SK-N-SH (cell line): Measurements from ENCODE around the gene UMOD. TPM values are rescaled to one million over a fixed set of nuclear protein-coding genes. Genes with fewer than 3 reads are reported as not detected.

Experiments used
- CTCF ChIA-PET: fragments of 300-600, 350-600 bp; formaldehyde crosslinking; extraction: SDS; loops from one replicate; lab custom pipeline; 2021; lab: Yijun Ruan, JAX
- POLR2A ChIA-PET: fragments of 350-600 bp; sonication (Branson Sonifier 250); formaldehyde crosslinking; extraction: SDS; loops from one replicate; lab custom pipeline; 2020; ENCODE audit warnings: antibody characterized with exemption, inconsistent platforms; lab: Yijun Ruan, JAX
- DNase-seq: peaks from one replicate; pipeline ENCODE4 v3.0.0; 2012
- H2AFZ ChIP-seq: fragments of 200-600 bp; sonication (generic); 2 replicates; pipeline ENCODE4 v1.8.1; 2016; ENCODE audit warnings: antibody characterized with exemption, mild to moderate bottlenecking, low read depth
- H3F3A ChIP-seq: fragments of 200-600 bp; sonication (generic); replicated peaks from 2 replicates; pipeline ENCODE3; 2016; ENCODE audit warnings: antibody characterized with exemption, mild to moderate bottlenecking; ENCODE audit not compliant: insufficient read depth
- H3K27ac ChIP-seq, 2 experiments: fragments of 200-500 bp in 1 of 2; fragments of 200-600 bp in 1 of 2; sonication (Bioruptor generic) in 1 of 2; sonication (generic), shearing (Covaris generic) in 1 of 2; 2 replicates each; pipeline versions ENCODE4 v1.5.1 to v1.6.1; 2014 to 2016; ENCODE audit warnings: low read depth in 2 of 2, inconsistent platforms in 1 of 2, low read length in 1 of 2, mild to moderate bottlenecking in 1 of 2, mixed read lengths in 1 of 2
- H3K27me3 ChIP-seq: fragments of 200-600 bp; sonication (generic), shearing (Covaris generic); 2 replicates; pipeline ENCODE4 v1.6.1; 2016; ENCODE audit warnings: mixed run types; ENCODE audit not compliant: insufficient read depth
- H3K36me3 ChIP-seq, 2 experiments: fragments of 200-500 bp in 1 of 2; fragments of 200-600 bp in 1 of 2; sonication (Bioruptor generic) in 1 of 2; sonication (generic) in 1 of 2; replicated peaks in 1 of 2; 2 replicates each; pipeline versions ENCODE3 to v1.5.1; 2014 to 2016; ENCODE audit warnings: low read length in 1 of 2, mild to moderate bottlenecking in 1 of 2; ENCODE audit not compliant: insufficient read depth in 2 of 2, control insufficient read depth in 1 of 2
- H3K4me1 ChIP-seq, 2 experiments: fragments of 200-500 bp in 1 of 2; fragments of 200-600 bp in 1 of 2; sonication (Bioruptor generic) in 1 of 2; sonication (generic), shearing (Covaris generic) in 1 of 2; 2 replicates each; pipeline versions ENCODE4 v1.5.1 to v1.6.1; 2014 to 2016; ENCODE audit warnings: low read depth in 1 of 2, low read length in 1 of 2, mixed run types in 1 of 2; ENCODE audit not compliant: insufficient read depth in 2 of 2, control insufficient read depth in 1 of 2
- H3K4me2 ChIP-seq: fragments of 200-600 bp; sonication (generic), shearing (Covaris generic); 2 replicates; pipeline ENCODE4 v1.6.1; 2017; ENCODE audit warnings: mixed run types
- H3K4me3 ChIP-seq, 2 experiments: fragments of 200-500 bp in 1 of 2; fragments of 200-600 bp in 1 of 2; sonication (Bioruptor generic) in 1 of 2; sonication (generic), shearing (Covaris generic) in 1 of 2; 2 replicates each; pipeline versions ENCODE4 v1.5.1 to v1.8.1; 2014 to 2016; ENCODE audit warnings: low read depth in 2 of 2, inconsistent platforms in 1 of 2, low read length in 1 of 2, mild to moderate bottlenecking in 1 of 2, mixed read lengths in 1 of 2, moderate library complexity in 1 of 2
- H3K79me2 ChIP-seq: fragments of 200-600 bp; sonication (generic); 2 replicates; pipeline ENCODE4 v1.8.1; 2017; ENCODE audit warnings: mild to moderate bottlenecking; ENCODE audit not compliant: insufficient read depth
- H3K9ac ChIP-seq: fragments of 200-600 bp; sonication (generic); 2 replicates; pipeline ENCODE4 v1.6.1; 2017; ENCODE audit warnings: mixed run types
- H3K9me2 ChIP-seq: fragments of 200-600 bp; sonication (generic); 2 replicates; pipeline ENCODE4 v1.6.1; 2017; ENCODE audit warnings: mixed run types
- H3K9me3 ChIP-seq: fragments of 200-600 bp; sonication (generic); 2 replicates; pipeline ENCODE4 v1.6.1; 2017; ENCODE audit warnings: mixed run types, mild to moderate bottlenecking, moderate library complexity
- H4K20me1 ChIP-seq: fragments of 200-600 bp; sonication (generic); 2 replicates; pipeline ENCODE4 v1.6.1; 2017; ENCODE audit warnings: mild to moderate bottlenecking, mixed run types; ENCODE audit not compliant: insufficient read depth
- EP300 ChIP-seq, 2 experiments: IDR thresholded peaks; 2 replicates each; pipeline versions ENCODE4 v1.4.0 to v1.6.1; 2012; ENCODE audit warnings: borderline replicate concordance in 1 of 2, low read depth in 1 of 2, low read length in 1 of 2
- JUND ChIP-seq: IDR thresholded peaks from 2 replicates; pipeline ENCODE4 v1.4.0; 2012
- MXI1 ChIP-seq: IDR thresholded peaks from 2 replicates; pipeline ENCODE4 v1.6.1; 2012; ENCODE audit warnings: mild to moderate bottlenecking, low read depth, low read length, improper control_type of control experiment
- NRF1 ChIP-seq: IDR thresholded peaks from 2 replicates; pipeline ENCODE4 v1.6.1; 2012; ENCODE audit warnings: low read depth, mild to moderate bottlenecking, low read length
- RAD21 ChIP-seq: IDR thresholded peaks from 2 replicates; pipeline ENCODE4 v1.6.1; 2012; ENCODE audit warnings: mild to moderate bottlenecking, low read length
- RCOR1 ChIP-seq: fragments of 150-350 bp; IDR thresholded peaks from 2 replicates; pipeline ENCODE4 v1.6.1; 2017; ENCODE audit warnings: antibody characterized with exemption, low read length
- SMC3 ChIP-seq: IDR thresholded peaks from 2 replicates; pipeline ENCODE4 v1.6.1; 2012; ENCODE audit warnings: low read depth, low read length, improper control_type of control experiment
- TCF12 ChIP-seq: IDR thresholded peaks from 2 replicates; pipeline ENCODE4 v1.4.0; 2012
- TEAD4 ChIP-seq: IDR thresholded peaks from 2 replicates; pipeline ENCODE4 v1.4.0; 2012; ENCODE audit warnings: mild to moderate bottlenecking, borderline replicate concordance; ENCODE audit not compliant: insufficient read depth
- WGBS: methylation state at CpG from one replicate; pipeline ENCODE4 v1.1.6; 2017; ENCODE audit warnings: low lambda C conversion rate; 5-methylcytosine and 5-hydroxymethylcytosine counted together
- polyA plus RNA-seq, 3 experiments: library from polyadenylated mRNA; depleted of rRNA; stranded (reverse); fragments of >200 nt; gene quantifications; 2 replicates each; pipeline ENCODE4 v1.2.3, GENCODE V29; 2012
- TF ChIP-seq, protein P1 (sequence below): fragments of 150-350 bp; IDR thresholded peaks from 2 replicates; pipeline ENCODE4 v1.6.1; 2017; ENCODE audit warnings: antibody characterized with exemption, low read length, low read depth, borderline replicate concordance
- TF ChIP-seq, protein P2 (sequence below): IDR thresholded peaks from 2 replicates; pipeline ENCODE4 v1.4.0; 2012; ENCODE audit warnings: low read depth, borderline replicate concordance
- TF ChIP-seq, protein P3 (sequence below): fragments of 200-600 bp; sonication (generic); IDR thresholded peaks from 2 replicates; pipeline ENCODE4 v1.6.1; 2017; ENCODE audit warnings: antibody characterized with exemption, mild to moderate bottlenecking, moderate library complexity

The UMOD gene
- polyA plus RNA-seq, 1 of the 3 experiments (the other 2 are of a cell fraction) = not detected

DNA sequence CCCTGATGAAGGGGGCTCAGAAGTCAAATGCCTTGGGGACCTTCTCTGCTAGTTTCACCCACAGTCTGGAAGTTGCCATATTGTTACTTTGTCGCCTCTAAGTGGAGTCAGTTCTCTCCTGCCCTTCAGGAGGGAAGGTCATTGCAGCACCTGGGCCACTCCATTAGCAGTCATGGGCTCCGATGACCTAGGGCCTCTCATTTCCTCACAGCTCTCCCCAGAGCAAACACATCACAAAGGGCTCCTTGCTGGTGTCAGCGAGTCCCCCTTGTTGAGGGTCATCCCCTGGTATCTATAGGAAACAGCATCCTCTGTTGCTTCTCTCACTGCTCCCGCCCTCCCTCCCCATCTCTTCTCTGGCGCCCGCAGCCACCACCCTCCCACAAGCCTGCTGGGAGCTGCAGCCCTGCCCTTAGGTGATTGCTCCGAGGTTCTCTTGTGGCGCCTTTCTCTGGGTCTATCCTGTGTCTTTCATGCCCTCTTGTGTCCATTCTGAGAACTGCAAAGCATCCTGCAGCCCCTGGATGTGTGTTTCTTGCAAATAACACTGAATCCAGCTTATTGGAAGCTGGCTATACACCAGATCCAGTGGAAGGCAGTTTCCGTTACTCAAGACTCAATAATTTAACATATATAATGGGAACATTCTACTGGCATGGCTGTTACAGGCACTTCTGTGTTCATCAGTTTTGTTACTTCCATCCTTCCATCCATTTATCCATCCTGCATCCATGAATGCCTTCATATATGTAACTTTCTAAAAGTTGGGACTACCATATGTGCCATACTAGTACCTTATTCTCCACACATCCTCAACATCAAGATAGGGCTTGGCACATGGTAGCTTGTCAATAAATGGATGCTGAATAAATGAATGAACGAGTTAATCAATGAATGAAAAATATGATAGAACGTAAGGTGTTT lies 30.9 kb upstream of the UMOD start:
- POLR2A ChIA-PET = no interaction called here
- Histone ChIP-seq H3K9ac (no peak overlapping the region), H3K9me2 (no peaks in the 10 kb centered on the region), H3K27me3 (no peaks in the 10 kb centered on the region), H3K4me1 (no peaks in the 10 kb centered on the region; a peak in 1 of 4 replicates), H3K79me2 (no peaks in the 10 kb centered on the region), H3K27ac (no peak overlapping the region), H3K4me3 (no peak overlapping the region; a peak in 1 of 4 replicates), H3K9me3 (no peaks in the 10 kb centered on the region), H3K36me3 (no peaks in the 10 kb centered on the region), H3F3A (no peaks in the 10 kb centered on the region), H4K20me1 (no peaks in the 10 kb centered on the region), H3K4me2 (no peak overlapping the region), H2AFZ (no peak overlapping the region)
- peak; percentile 65 for DNase-seq
- CTCF ChIA-PET = interaction anchor here (0.6 to 10.2 kb wide), 37 partner anchors 10 to 828 kb away, joined by 3 to 184 read pairs (median 4); partner anchors contain the start of genes PDILT and VPS35L
- TF ChIP-seq, protein P1, sequence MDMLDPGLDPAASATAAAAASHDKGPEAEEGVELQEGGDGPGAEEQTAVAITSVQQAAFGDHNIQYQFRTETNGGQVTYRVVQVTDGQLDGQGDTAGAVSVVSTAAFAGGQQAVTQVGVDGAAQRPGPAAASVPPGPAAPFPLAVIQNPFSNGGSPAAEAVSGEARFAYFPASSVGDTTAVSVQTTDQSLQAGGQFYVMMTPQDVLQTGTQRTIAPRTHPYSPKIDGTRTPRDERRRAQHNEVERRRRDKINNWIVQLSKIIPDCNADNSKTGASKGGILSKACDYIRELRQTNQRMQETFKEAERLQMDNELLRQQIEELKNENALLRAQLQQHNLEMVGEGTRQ = no peak
- TF ChIP-seq EP300 (IDR thresholded peaks at IDR 0.05; ENCODE audit: borderline replicate concordance in 1 of 2, low read depth in 1 of 2, low read length in 1 of 2) = no peak
- TF ChIP-seq RCOR1 = no peak
- peak; percentile 72 for TF ChIP-seq RAD21
- no peak for TF ChIP-seq JUND
- TF ChIP-seq TEAD4 = no peak
- TF ChIP-seq SMC3 = peak; percentile 62
- TF ChIP-seq, protein P2, sequence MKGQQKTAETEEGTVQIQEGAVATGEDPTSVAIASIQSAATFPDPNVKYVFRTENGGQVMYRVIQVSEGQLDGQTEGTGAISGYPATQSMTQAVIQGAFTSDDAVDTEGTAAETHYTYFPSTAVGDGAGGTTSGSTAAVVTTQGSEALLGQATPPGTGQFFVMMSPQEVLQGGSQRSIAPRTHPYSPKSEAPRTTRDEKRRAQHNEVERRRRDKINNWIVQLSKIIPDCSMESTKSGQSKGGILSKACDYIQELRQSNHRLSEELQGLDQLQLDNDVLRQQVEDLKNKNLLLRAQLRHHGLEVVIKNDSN = no peak
- no peak for TF ChIP-seq TCF12
- TF ChIP-seq, protein P3, sequence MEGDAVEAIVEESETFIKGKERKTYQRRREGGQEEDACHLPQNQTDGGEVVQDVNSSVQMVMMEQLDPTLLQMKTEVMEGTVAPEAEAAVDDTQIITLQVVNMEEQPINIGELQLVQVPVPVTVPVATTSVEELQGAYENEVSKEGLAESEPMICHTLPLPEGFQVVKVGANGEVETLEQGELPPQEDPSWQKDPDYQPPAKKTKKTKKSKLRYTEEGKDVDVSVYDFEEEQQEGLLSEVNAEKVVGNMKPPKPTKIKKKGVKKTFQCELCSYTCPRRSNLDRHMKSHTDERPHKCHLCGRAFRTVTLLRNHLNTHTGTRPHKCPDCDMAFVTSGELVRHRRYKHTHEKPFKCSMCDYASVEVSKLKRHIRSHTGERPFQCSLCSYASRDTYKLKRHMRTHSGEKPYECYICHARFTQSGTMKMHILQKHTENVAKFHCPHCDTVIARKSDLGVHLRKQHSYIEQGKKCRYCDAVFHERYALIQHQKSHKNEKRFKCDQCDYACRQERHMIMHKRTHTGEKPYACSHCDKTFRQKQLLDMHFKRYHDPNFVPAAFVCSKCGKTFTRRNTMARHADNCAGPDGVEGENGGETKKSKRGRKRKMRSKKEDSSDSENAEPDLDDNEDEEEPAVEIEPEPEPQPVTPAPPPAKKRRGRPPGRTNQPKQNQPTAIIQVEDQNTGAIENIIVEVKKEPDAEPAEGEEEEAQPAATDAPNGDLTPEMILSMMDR = peak; percentile 79
- 15% methylated on average over 10 of the region's 11 CpGs for WGBS

DNA sequence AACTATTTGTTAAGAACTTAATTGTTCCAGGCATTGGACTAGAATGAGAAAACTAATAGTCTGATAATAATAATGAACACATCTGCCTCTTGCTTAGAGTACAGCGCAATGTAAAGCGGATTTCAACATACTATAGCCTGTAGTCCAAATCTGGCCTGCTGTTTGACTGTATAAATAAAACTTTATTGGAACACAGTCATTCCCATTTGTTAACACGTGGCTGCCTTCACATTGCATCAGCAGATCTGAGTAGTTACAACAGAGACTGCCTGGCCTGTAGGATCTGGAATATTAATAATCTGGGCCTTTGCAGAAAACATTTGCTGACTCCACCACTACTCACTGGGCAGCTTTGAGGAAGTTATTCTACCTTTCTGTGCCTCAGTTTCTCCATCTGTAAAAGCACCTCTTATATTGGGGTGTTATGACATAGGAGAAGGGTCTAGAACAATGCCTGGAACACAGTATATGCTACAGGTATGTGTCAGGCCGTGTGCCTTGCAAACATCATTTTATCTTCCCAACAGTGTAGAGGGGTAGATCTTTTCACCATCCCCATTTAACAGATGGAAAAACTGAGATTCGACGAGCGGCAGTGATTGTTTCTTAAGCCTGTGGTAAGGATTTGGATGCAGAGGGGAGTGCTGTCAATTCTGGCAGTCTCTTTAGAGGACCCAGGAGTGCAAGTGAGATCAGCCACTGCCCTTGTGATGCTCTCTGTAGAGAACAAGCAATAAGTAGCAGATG lies 29.9 kb upstream of the UMOD start:
- no peaks in the 10 kb centered on the region for H3K36me3 ChIP-seq
- H3K4me3 ChIP-seq = no peak overlapping the region
- H3K9me2 ChIP-seq = no peaks in the 10 kb centered on the region
- ChIA-PET POLR2A (no interaction called here), CTCF (interaction anchor here (0.6 to 10.2 kb wide), 17 partner anchors 9 to 798 kb away, joined by 3 to 184 read pairs (median 8); no protein-coding TSS in a partner anchor)
- no peaks in the 10 kb centered on the region for H3K9me3 ChIP-seq
- no peak overlapping the region for H3K4me2 ChIP-seq
- no peak overlapping the region for H2AFZ ChIP-seq
- H3K27ac ChIP-seq = no peak overlapping the region
- H4K20me1 ChIP-seq = no peaks in the 10 kb centered on the region
- no peaks in the 10 kb centered on the region for H3K27me3 ChIP-seq
- no peak for DNase-seq
- H3F3A ChIP-seq = no peaks in the 10 kb centered on the region
- TF ChIP-seq NRF1 (no peak), MXI1 (no peak)
- H3K79me2 ChIP-seq = no peaks in the 10 kb centered on the region
- H3K9ac ChIP-seq = no peak overlapping the region
- no peaks in the 10 kb centered on the region; a peak in 1 of 4 replicates for H3K4me1 ChIP-seq
- WGBS = 57% methylated on average over 7 of the region's 7 CpGs
